ENCODE data around the gene GNLY.

GNLY gene

GRCh38 chr2:85673716-85674375 is 20.3 kb upstream of the GNLY start:
- Mint-ChIP-seq H3K27me3 (no peaks in the 10 kb centered on the region), H3K4me1 (no peaks in the 10 kb centered on the region), H3K27ac (no peak overlapping the region), H3K9me3 (no peaks in the 10 kb centered on the region), H3K4me3 (no peak overlapping the region), H3K36me3 (no peaks in the 10 kb centered on the region)

GRCh38 chr2:85674417-85674816 is 19.7 kb upstream of the GNLY start:
- Mint-ChIP-seq H3K4me3 (no peak overlapping the region), H3K27ac (no peak overlapping the region), H3K9me3 (no peaks in the 10 kb centered on the region), H3K36me3 (no peaks in the 10 kb centered on the region), H3K4me1 (no peaks in the 10 kb centered on the region), H3K27me3 (no peaks in the 10 kb centered on the region)

GRCh38 chr2:85675427-85675826 is 18.7 kb upstream of the GNLY start:
- no peak overlapping the region for H3K27ac Mint-ChIP-seq
- H3K27me3 Mint-ChIP-seq = peaks cover 1% of the 10 kb centered on the region
- no peaks in the 10 kb centered on the region for H3K4me1 Mint-ChIP-seq
- H3K36me3 Mint-ChIP-seq = no peaks in the 10 kb centered on the region
- no peak overlapping the region for H3K4me3 Mint-ChIP-seq
- H3K9me3 Mint-ChIP-seq = no peaks in the 10 kb centered on the region

GRCh38 chr2:85675866-85676548 is 18.2 kb upstream of the GNLY start:
- Mint-ChIP-seq H3K4me3 (no peak overlapping the region), H3K4me1 (no peaks in the 10 kb centered on the region), H3K27me3 (peaks cover 1% of the 10 kb centered on the region), H3K9me3 (no peaks in the 10 kb centered on the region), H3K36me3 (no peaks in the 10 kb centered on the region), H3K27ac (no peak overlapping the region)

DNA sequence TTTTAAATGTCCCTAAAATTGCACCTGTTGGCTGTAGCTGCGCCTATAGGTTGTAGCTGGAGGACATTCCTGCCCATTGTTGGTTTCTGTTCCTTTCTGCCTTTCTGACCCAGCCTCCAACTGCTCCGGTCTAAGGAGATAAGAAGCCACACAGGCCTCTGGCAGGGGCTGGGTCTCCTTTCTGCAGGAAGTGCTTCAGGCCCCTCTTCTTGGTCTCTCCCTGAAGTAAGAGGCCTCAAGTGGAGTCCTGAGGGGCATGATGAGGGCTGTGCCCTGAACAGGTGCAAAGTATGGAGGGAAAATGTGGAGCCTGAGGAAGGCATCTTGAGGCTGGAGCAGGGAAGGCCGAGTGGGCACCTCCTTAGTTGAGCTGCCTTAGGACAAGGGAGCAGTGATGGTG is 15.8 kb upstream of the GNLY start:
- Mint-ChIP-seq H3K4me1 (no peaks in the 10 kb centered on the region), H3K9me3 (no peaks in the 10 kb centered on the region), H3K27ac (no peak overlapping the region), H3K4me3 (no peak overlapping the region), H3K36me3 (no peaks in the 10 kb centered on the region), H3K27me3 (peaks cover 1% of the 10 kb centered on the region)

GRCh38 chr2:85678794-85679672 is 15.1 kb upstream of the GNLY start:
- no peaks in the 10 kb centered on the region for H3K9me3 Mint-ChIP-seq
- no peak overlapping the region for H3K27ac Mint-ChIP-seq
- H3K4me3 Mint-ChIP-seq = no peak overlapping the region
- no peaks in the 10 kb centered on the region for H3K36me3 Mint-ChIP-seq
- peaks cover 1% of the 10 kb centered on the region for H3K27me3 Mint-ChIP-seq
- no peaks in the 10 kb centered on the region for H3K4me1 Mint-ChIP-seq

DNA sequence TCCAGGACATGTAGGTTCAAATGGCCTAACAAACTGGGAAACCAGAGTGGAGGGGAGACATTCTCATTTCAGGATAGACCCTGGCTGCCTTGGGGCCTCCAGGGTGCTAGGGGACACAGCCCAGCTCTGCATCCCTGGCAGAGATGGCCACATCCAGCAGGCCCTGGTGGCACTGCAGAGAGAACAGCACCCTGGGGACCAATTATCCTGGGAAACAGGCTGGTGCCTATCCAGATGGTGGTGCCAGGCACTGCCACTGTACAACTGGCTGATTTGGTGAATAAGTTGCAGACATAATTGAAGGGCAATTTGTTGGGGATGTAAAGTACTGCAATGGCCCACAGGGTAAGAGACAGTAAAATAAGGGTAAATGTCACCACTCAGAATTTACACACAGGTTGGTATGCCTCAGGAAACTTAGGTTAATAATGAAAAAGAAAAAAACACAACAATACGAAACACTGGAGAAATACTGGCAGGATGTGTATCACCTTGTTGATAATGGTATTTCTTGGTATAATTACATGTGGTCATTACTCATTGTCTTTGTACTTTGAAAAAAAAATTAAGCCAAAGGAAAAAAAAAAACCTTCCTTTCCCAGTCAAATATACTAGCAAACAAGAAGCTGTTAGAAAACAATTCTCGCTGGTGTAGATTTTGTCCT is 13.3 kb upstream of the GNLY start:
- H3K27ac Mint-ChIP-seq = no peak overlapping the region

GRCh38 chr2:85681372-85681763 is 12.8 kb upstream of the GNLY start:
- Mint-ChIP-seq H3K27ac (no peak overlapping the region), H3K4me3 (no peak overlapping the region), H3K9me3 (no peaks in the 10 kb centered on the region), H3K27me3 (peaks cover 1% of the 10 kb centered on the region), H3K4me1 (no peaks in the 10 kb centered on the region), H3K36me3 (no peaks in the 10 kb centered on the region)

More for the DNA sequence above, 13.3 kb upstream of the GNLY start:
- peaks cover 1% of the 10 kb centered on the region for H3K27me3 Mint-ChIP-seq
- H3K36me3 Mint-ChIP-seq = no peaks in the 10 kb centered on the region
- H3K9me3 Mint-ChIP-seq = no peaks in the 10 kb centered on the region
- no peaks in the 10 kb centered on the region for H3K4me1 Mint-ChIP-seq
- no peak overlapping the region for H3K4me3 Mint-ChIP-seq

DNA sequence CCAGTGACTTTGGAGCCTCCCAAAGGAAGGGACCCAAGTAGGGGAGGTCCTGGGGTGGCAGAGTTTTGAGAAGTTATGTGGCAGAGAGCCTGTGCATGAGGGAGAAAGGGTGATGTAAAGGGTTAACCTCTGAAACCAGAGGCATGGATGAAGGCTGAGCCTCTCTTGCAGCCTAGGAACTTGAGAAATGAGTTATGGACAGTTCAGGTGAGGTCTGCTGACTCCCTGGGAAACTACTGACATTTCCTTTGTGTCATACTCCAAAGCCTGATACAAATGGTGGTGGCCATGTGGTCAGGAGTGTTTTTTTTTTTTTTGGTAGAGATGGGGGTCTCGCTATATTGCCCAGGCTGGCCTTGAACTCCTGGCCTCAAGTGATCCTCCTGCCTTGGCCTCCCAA is 12.4 kb upstream of the GNLY start:
- H3K27ac Mint-ChIP-seq = no peak overlapping the region
- H3K27me3 Mint-ChIP-seq = peaks cover 1% of the 10 kb centered on the region
- no peaks in the 10 kb centered on the region for H3K4me1 Mint-ChIP-seq
- no peak overlapping the region for H3K4me3 Mint-ChIP-seq
- no peaks in the 10 kb centered on the region for H3K36me3 Mint-ChIP-seq
- H3K9me3 Mint-ChIP-seq = no peaks in the 10 kb centered on the region

GRCh38 chr2:85682378-85682777 is 11.8 kb upstream of the GNLY start:
- Mint-ChIP-seq H3K4me3 (no peak overlapping the region), H3K27ac (no peak overlapping the region), H3K4me1 (no peaks in the 10 kb centered on the region), H3K36me3 (no peaks in the 10 kb centered on the region), H3K9me3 (no peaks in the 10 kb centered on the region), H3K27me3 (peaks cover 1% of the 10 kb centered on the region)

- Mint-ChIP-seq H3K27me3 (peaks cover 1% of the 10 kb centered on the region), H3K36me3 (no peaks in the 10 kb centered on the region), H3K9me3 (no peaks in the 10 kb centered on the region), H3K27ac (no peak overlapping the region), H3K4me3 (no peak overlapping the region), H3K4me1 (no peaks in the 10 kb centered on the region)
Observed at GRCh38 chr2:85684380-85684779, 9.8 kb upstream of the GNLY start.

- Mint-ChIP-seq H3K27ac (no peak overlapping the region), H3K27me3 (peaks cover 1% of the 10 kb centered on the region), H3K4me3 (no peak overlapping the region), H3K4me1 (no peaks in the 10 kb centered on the region), H3K9me3 (no peaks in the 10 kb centered on the region), H3K36me3 (no peaks in the 10 kb centered on the region)
Observed at GRCh38 chr2:85684806-85685205, 9.4 kb upstream of the GNLY start.

DNA sequence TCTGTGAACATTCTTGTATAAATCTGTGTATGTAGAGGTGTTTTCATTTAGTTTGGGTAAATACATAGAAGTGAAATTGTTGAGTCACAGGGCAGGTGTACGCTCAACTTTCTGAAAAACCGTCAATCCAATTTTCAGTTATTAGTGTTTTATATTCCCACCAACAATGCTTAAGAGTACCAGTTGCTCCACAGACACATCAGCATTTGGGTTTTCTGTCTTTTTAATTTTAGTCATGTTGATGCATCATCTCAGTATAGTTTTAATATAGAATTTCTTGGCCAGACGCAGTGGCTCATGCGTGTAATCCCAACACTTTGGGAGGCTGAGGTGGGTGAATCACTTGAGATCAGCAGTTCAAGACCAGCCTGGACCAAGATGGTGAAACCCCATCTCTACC is 3.2 kb upstream of the GNLY start:
- Mint-ChIP-seq H3K9me3 (no peaks in the 10 kb centered on the region), H3K4me3 (no peak overlapping the region), H3K27me3 (no peaks in the 10 kb centered on the region), H3K4me1 (no peaks in the 10 kb centered on the region), H3K36me3 (no peaks in the 10 kb centered on the region), H3K27ac (no peak overlapping the region)

- Mint-ChIP-seq H3K4me1 (no peaks in the 10 kb centered on the region), H3K4me3 (no peak overlapping the region), H3K27ac (no peak overlapping the region), H3K9me3 (no peaks in the 10 kb centered on the region), H3K27me3 (no peaks in the 10 kb centered on the region), H3K36me3 (no peaks in the 10 kb centered on the region)
Observed at GRCh38 chr2:85692039-85692645, 2.0 kb upstream of the GNLY start.

GRCh38 chr2:85695121-85695520 is 963 bp downstream of the GNLY start:
- Mint-ChIP-seq H3K27ac (no peak overlapping the region), H3K9me3 (no peaks in the 10 kb centered on the region), H3K36me3 (no peaks in the 10 kb centered on the region), H3K27me3 (no peaks in the 10 kb centered on the region), H3K4me1 (no peaks in the 10 kb centered on the region), H3K4me3 (peak overlapping the region; percentile 51)
